Breast epithelium (tissue), 3 donors: ENCODE measurements around the gene DNAJC8.

Experiments
- POLR2A ChIP-seq: fragments of 450-650 bp; IDR thresholded peaks from one replicate; pipeline ENCODE4 v1.6.1; 2016; ENCODE audit warnings: antibody characterized with exemption, mild to moderate bottlenecking, moderate library complexity
- POLR2AphosphoS5 ChIP-seq, 3 donors: sonication (generic); formaldehyde crosslinking; IDR thresholded peaks; one replicate each; pipeline ENCODE4 v1.6.1; 2017; ENCODE audit warnings: antibody characterized with exemption in 3 of 3
- TF ChIP-seq, protein P1 (sequence below), 3 donors: fragments of 450-650 bp; IDR thresholded peaks; one replicate each; pipeline ENCODE4 v1.5.1; 2016 to 2017; ENCODE audit warnings: antibody characterized with exemption in 3 of 3, mild to moderate bottlenecking in 3 of 3, moderate library complexity in 3 of 3

DNA sequence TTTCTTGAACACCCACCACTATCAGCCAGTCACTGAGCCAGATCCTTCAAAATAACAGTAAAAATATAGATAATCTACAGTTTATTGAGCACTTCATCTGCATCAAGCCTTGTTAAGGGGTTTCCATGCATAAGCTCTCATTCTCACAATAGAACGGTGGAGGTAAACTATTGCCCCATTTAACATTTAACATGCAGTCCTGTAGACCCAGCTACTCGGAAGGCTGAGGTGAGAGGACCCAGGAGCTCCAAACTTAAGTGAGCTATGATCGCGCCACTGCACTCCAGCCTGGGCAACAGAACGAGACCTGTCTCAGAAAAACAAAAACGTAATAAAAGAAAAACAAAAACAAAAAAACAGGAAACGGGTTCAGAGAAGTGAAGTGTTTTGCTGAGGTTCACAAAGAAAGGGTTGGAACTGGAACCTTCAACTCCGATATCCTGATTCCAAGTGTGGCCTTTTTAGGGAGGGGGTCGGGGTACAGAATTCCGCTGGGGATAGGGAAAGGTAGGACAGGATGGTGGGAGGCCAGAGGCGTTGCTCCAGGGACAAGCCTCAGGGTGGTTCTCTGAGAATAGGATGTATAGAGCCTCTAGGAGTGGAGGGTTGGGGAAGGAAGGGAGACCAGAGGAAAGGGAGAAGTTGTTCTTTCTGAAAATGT lies 14.9 kb upstream of the DNAJC8 start:
- TF ChIP-seq, protein P1, sequence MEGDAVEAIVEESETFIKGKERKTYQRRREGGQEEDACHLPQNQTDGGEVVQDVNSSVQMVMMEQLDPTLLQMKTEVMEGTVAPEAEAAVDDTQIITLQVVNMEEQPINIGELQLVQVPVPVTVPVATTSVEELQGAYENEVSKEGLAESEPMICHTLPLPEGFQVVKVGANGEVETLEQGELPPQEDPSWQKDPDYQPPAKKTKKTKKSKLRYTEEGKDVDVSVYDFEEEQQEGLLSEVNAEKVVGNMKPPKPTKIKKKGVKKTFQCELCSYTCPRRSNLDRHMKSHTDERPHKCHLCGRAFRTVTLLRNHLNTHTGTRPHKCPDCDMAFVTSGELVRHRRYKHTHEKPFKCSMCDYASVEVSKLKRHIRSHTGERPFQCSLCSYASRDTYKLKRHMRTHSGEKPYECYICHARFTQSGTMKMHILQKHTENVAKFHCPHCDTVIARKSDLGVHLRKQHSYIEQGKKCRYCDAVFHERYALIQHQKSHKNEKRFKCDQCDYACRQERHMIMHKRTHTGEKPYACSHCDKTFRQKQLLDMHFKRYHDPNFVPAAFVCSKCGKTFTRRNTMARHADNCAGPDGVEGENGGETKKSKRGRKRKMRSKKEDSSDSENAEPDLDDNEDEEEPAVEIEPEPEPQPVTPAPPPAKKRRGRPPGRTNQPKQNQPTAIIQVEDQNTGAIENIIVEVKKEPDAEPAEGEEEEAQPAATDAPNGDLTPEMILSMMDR (IDR thresholded peaks at IDR 0.05): no peak
- no peak for TF ChIP-seq POLR2AphosphoS5 (IDR thresholded peaks at IDR 0.05)
- TF ChIP-seq POLR2A: no peak
